NOMO-1 treated with DMSO at 0.1 percent for 48 hours (cell line): Measurements from ENCODE around the gene OR5K2.

Experiments
- DNase-seq: peaks from one replicate; lab custom pipeline; 2025; ENCODE audit not compliant: unreplicated experiment; lab: John Stamatoyannopoulos, UW

Gene OR5K2

DNA sequence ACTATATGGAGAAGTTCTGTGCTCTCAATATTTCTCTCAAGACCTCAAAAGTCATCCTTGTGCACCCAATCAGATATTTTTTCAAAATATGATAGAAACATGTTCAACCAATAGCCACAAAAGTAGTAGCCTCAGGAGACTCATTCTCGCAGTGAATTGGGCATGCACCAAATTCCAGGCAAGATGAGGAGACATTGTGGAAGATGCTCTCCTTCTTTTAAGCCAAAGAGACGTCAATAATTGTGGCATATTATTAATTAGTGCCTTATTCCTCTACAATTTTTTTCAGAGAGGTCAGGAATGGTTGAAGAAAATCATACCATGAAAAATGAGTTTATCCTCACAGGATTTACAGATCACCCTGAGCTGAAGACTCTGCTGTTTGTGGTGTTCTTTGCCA, at the start of gene OR5K2:
OR5K2 (plus strand) TSS at position 301 of the 400 bp plus-strand sequence; CDS start at position 301, 0 bp downstream.
- no peak for DNase-seq

DNA sequence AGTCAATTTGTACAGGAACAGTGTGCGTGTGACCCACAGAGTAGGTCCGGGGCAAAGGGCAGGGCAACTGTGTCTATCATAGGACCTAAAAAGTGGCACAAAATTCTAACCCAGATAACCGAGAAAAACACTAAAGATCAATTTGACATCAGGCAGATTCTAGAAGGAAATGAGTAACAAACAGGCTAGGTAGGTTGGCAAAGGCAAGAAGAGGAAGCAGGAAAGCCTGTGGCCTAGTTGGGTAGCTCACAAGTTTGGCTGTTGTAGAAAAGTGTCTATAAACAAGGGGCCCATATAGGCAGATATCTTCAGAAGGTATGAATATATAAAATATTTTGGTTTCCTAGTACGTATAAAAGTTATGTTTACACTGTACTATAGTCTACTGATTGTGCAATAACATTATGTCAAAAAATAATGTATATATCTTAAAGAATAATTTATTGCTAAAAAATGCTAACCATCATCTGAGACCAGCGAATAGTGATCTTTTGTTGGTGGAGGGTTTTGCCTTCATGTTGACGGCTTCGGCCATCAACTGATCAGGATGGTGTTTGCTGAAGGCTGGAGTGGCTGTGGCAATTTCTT, 47.8 kb upstream of the OR5K2 start:
- DNase-seq = peak; percentile 5

DNA sequence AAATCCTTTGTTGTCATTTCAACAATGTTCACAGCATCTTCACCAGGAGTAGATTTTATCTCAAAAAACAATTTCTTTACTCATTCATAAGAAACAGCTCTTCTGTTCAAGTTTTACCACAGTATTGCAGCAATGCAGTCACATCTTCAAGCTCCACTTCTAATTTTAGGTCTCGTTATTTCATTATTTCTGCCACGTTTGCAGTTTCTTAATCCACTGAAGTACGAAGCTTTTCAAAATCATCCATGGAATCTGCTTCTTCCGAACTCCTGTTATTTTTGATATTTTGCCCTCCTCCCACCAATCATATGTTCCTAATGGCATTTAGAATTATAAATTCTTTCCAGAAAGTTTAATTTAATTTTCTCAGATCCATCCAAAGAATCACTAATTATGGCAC, 47.1 kb upstream of the OR5K2 start:
- no peak for DNase-seq

DNA sequence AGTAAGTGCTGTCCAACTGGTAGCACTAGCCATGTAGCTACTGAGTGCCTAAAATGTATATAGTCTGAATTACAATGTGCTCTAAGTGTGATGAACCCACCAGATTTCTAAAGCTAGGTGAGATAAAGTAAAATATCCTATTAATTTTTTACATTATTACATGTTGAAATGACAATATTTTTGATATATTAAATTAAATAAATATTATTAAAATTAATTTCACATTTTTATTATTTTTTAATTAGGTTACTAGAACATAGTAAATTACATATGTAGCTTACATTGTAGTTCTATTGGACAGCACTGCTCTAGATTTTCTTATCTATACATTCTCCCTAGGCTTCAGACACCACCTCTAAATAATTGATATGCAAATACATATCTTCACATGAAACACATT, 43.7 kb upstream of the OR5K2 start:
- DNase-seq = no peak

DNA sequence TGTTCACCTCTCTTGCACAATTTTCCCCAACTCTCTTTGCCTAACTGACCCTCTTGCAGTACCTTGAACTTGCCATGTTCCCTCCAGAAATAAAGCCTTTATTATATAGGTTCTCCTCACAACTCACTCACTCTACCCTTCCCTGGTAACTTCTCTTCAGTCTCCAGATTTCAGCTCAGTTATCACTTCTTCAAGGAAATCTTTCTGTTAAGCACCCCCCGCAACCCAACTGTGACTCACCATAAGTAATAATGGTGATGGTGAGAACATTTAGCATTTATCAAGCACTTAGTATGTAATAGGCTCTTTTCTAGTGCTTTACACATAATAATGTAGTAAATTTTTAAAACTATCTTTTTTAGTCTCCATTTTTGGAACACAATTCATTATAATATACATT, 42.6 kb upstream of the OR5K2 start:
- no peak for DNase-seq

DNA sequence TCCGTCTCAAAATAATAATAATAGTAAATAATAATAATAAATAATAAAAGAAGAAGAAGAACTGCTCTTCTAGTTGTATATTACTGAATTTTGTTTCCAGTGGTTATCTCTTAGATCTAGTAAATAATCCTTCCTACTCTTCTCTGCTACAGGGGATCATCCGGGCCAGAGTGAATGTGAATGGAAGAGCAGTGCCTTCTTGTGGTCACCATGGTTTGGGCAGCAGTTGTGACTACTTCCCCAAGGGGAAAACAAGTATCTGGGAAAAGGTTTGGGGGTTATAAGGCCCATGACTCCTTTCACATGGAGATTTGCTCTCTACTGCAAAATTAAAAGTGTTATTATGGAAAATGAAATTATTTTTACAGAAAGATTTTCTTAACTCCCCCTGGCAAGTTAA, 39.9 kb upstream of the OR5K2 start:
- no peak for DNase-seq

DNA sequence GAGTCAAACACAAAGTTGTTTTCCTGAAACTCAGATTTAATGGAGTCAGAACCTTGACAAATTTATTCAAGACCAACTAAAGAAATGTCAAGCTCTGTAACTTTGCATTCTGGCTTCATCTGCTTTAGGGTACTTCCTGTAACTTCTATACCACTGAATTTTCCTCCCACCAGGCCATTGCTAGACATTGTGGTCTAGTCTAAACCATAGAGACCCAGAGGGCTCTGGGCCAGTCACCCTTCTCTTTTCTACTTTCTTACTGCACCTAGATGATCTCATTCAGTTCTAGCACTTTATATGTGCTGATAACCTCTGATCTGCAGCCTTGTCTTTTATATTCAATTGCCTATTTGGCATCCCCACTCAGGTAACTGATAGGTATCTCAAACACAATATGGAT, 37.3 kb upstream of the OR5K2 start:
- DNase-seq = no peak

DNA sequence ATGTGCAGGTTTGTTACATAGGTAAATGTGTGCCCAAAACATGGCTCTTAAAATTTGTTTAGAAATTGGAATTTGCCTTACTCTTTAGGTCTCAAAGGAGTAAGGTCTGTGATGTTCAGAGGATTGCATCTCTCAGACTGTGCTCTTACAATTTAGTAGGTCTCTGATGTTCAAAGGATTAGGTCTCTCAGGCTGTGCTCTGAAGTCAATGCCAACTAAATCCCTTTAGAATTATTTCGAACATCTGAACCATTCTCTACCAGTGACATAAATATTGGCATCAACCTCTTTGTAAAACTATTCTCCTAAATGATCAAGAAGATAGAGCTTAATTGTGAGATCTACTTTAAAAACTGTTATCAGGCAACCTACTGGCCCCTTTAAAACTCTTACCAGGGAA, 34.6 kb upstream of the OR5K2 start, which contains the start of gene OR5K1:
OR5K1 (plus strand) TSS at position 301 of the 400 bp plus-strand sequence. CDS start 6,376 bp downstream, outside the sequence.
- DNase-seq = no peak

DNA sequence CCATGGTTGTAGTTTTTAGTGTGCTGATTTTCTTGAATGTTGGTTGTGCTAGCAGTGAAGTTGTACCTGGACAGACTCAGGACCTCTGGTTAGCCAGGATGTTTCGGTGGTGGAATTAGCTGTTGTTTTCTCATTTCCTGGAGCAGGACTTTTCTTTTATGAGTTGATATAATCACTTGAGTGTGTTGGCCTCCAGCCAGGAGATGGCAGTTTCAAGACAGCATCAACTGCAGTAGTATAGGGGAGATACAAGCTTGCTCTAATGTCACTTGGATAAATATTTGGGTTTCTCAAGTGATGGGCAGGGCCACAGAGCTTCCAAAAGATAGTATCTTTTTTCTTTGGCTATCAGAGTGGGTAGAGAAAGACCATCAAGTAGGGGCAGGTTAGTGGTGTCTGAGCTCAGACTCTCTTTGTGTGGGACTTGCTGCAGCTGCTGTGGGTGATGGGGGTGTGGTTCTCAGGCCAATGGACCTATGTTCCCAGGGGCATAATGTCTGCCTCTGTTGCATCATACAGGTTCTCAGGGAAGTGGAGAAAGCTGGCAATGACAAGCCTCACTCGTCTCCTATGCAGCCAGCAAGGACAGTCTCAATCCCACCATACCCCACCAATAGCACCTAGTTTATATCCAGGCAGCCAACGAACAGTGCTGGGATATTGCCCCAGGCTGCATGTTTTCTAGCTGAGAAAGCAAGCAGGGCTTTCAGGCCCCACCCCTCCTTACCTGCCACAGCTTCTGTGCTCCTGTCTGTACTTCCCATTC, 14.6 kb upstream of the OR5K2 start:
- DNase-seq = no peak

DNA sequence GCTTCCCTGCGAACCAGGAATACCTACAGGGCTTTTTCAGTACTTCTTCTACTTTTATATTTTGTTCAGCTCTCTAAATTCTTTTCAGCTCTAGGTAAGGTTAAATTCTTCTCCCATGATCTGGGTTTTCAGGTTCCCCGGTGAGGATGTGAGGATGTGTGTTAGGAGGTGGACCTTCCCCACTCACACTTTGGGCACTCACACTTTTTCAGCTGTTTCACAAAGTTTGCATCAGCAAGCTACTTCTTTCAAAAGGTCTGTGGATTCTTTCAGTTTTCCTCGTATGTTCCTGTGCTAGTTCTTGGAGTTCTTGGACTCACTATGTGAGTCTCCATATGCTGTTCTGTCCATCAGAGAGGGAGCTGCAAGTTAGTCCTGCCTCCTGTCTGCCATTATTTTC, 13.9 kb upstream of the OR5K2 start:
- no peak for DNase-seq

DNA sequence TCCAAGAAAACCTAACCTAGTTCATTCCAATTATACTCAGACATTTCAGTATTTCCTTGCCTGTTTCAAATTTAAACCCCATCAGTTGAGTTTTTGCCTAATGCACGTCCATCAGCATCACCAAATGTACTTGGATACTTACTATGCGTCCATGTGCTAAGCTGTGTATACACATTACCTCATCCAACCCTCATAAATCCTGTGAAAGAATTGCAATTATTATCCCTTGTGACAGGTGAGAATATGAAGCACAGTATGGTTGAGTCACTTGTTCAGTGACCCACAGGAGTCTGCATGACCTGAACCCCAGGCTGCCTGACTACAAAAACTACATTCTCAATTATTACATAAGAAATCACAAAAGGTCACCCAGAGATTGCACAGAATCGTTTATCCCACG, 2.5 kb downstream of the OR5K2 start:
- DNase-seq = no peak

DNA sequence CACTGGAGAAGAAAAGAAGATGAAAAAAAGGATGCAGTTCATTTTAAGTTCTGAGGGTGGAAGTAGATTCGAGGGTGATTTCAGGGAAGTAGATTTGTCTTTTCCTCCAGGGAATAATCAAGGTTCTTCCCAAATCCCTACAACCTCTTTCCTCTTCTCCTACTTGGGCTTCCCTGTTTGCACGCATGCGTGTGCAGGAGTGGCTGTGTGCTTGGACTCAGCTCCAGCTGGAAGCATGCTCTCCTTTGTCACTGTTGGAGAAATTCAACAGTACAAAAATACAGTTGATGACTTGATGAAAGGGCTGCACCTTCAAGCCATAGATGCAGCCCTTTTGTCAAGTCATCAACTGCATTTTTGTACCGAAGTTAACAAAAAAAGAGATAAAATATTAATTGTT, 3.8 kb downstream of the OR5K2 start:
- no peak for DNase-seq

DNA sequence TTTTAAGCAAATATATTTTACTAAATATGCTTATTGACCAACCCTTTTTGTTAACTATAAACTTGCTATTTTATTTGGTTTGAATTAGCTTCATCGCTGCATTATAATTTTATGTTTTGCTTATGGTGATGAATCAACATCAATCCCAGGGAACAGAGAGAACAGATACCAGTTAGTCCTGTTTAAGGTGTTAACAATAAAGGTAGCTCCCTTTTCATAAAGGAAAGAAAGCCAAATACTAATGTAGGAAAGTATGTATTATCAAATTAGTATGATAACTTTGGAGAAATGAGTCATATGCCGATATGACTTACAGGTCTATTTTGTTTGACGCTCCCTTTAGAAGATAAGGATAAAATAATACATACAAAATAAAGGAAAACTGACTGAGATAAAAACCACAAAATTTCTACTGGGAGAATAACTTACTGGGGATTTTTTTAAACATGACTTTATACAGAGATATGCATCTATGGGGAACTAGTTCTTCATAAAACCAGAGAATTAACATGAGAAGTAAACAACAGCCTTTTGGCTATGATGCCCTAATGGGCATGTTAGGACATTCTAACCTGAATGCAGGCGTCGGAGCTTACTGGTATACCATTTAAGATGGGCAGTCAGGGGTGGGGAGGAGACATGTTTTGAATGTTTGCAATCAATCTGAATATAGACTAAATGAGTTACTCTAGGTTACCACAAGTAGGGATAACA, 4.5 kb downstream of the OR5K2 start:
- DNase-seq = no peak

DNA sequence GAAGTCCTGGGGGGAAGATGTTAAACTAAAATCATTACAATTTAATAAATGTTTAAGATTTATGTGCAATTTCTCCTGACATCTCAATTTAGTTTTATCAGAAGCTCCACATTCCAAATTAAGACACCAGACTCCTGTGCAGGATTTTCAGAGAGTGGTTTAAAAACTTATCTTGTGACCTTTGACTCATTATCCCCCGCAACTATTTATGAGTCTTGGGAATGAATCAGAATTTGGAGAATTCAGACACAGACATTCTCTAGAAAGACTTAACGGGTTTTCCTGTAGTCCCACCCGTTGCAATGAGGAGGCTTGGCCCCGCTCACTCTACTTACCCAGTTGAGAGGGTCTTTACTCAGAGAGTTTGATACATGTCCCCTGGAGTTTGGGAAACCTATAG, 7.1 kb downstream of the OR5K2 start:
- DNase-seq = no peak

DNA sequence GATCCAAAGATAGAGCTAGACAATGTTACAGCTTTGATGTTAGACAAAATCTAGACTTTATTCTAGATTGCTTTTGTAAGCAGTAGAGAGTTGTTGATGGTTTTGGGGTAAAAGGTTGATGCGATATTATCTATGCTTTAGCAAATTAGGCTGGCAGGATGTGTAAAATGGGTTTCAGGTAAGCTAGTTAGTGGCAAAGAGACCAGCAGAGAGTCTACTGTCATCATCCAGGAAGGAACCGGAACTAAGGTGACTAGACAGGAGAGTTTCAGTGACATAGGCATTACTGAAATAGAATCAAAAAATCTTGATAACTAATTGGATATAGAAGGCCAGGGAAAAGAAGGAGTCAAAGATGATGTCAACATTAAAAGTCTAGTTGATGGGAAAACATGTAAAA, 11.1 kb downstream of the OR5K2 start:
- no peak for DNase-seq

DNA sequence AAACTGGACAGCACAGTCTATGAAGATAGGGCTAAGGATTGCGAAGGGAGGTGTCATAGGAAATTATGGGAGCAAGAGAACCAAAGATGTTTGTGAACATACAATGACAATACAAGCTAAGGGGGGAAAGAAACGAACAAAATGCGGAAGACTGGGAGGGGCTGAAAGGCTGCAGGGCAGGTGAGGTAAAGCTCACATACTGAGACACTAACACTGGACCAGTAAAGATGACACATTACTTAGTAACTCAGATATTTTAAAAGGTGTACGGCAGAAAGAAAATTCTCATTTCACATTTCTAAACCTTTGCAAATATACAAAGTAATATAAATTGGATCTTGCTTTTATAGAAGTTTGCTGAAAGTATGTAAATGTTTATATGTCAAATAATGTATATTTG, 15.1 kb downstream of the OR5K2 start:
- DNase-seq = no peak

DNA sequence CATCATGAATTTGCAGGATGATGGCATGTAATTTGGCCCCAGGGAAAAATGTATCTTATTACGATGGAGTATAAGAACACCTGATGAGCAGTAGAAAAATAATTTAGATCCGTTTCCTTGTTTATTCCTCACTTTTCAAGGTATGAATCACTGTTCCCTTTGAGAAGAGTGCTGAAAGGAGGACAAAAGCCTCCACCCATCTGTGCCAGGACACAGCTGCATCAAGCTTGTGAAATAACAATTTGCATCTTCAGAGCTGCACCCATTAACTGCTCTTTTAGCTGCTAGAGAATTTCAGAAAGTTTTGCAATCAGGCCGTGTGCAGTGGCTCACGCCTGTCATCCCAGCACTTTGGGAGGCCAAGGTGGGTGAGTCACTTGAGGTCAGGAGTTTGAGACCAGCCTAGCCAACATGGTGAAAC, 15.6 kb downstream of the OR5K2 start:
- DNase-seq = peak; percentile 94

DNA sequence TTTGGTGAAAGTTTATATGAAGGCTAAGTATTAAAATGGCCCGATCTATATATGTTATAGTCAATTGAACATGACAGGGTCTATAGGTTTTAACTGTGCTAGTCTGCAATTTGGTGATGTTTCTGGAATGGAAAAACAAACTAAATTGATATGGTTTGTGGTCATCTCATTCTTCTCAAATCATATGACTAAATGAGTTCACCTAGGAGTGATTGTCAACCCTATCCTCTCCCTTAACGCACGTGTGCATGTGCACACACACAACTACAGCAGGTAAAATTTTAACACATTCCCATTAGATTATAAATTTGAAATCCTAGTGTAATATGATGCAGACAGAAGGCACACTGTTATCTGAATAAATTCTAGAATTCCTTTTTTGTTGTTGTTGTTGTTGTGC, 16.3 kb downstream of the OR5K2 start:
- no peak for DNase-seq

DNA sequence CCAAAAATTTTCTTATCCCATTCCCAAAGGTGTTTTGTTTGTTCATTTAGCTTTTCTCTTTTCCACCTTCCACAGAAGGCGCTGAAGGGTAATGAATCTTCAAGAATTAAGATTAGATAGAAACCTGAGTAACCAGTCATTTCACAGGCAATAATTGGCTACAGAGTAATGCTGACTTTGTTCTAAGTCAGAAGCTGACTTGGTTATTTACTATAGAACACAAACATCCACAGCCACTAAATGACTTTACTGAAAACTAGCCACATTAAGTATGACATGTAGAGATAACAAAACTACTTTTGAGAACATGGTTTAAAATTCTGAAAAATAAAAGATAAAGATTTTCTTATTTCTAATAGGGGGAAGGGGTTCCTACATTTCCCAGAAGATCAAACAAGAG, 17.5 kb downstream of the OR5K2 start:
- no peak for DNase-seq

DNA sequence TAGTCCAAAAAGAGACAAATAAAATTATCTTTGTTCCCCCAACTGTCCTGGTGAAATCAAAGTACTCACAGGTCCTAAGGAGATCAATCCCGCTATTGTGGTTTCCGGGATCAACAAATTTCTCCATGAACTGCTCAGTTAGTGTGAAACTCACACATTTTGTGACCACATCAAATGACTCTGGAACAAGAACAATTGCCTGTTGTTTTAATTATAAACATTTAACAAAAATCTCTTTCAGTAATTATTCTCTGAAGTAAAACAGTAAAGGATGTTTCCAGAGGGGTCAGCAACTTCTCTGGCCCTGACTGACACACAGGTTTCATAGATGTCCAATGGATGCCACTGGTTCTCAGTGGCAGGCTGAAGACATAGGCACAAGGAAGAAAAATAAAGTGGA, 21.3 kb downstream of the OR5K2 start:
- no peak for DNase-seq

DNA sequence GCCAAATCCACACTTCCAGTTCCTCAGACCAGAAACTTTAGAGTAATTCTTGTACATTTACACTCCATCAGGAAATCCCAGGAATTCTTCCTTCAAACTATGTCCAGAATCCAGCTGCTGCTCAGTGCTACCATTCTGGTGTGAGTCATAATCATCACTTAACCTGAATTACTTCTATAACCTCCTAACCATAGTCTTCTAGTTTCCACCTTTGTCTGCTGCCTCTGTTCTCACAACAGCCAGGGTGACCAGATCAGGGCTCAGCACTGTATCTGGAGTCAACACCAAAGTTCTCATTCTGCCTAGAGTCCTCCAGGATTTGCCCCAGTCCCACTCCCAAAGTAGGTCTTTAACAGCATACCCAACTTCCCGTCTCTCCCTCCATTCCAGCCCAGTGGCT, 21.9 kb downstream of the OR5K2 start:
- no peak for DNase-seq

DNA sequence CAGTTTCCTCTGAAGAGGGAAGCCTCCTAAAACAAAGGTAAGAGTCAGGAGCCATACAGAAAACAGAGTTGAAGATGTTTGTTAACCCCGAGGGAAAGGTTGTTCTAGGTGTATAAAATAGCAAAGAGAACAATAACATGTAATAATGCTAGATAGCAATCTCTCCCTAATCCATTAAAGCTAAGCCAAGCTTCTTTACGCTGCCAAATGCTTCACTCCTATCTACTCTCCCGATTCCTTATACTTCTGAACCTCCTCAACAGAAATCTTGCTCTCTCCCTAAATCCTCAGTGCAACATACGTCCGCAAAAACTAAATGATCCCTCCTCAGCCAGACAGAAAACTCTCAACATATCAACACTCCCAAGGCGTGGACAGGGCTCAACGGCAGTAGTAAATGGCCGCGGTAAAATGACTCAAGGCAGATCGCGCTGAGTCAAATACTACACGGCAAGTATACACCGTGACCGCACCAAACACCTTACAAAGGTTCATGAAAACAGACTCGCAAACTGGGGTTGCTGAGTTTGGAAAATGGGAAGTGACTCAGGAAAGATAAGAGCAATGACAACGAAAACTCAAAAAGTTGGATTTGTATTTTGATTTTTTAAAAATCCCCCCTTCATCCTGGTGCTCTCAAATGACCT, 24.5 kb downstream of the OR5K2 start:
- peak; percentile 58 for DNase-seq
